KMS-11 (cell line): ENCODE results near the gene PPP1R36.
"Not testable (repeated sequence)": the region's sequence is repeated elsewhere in the genome, so short reads cannot be mapped to it uniquely, and the experiment has no call there.

ENCODE experiments used
- H2AFZ ChIP-seq: fragments of 200-600 bp; sonication (generic); 2 replicates; pipeline ENCODE4 v1.6.1; 2016; ENCODE audit warnings: antibody characterized with exemption, mixed run types, low read depth
- H3K27ac ChIP-seq: fragments of 200-600 bp; sonication (generic); 2 replicates; pipeline ENCODE4 v1.6.1; 2016; ENCODE audit warnings: mild to moderate bottlenecking, mixed run types
- H3K27me3 ChIP-seq: fragments of 200-600 bp; sonication (generic); 2 replicates; pipeline ENCODE4 v1.6.1; 2017; ENCODE audit warnings: mild to moderate bottlenecking, low read depth, mixed run types, moderate library complexity; ENCODE audit not compliant: insufficient read depth
- H3K36me3 ChIP-seq: fragments of 200-600 bp; sonication (generic); 2 replicates; pipeline ENCODE4 v1.6.1; 2017; ENCODE audit warnings: mild to moderate bottlenecking, mixed run types; ENCODE audit not compliant: insufficient read depth
- H3K4me1 ChIP-seq: fragments of 200-600 bp; sonication (generic); 2 replicates; pipeline ENCODE4 v1.6.1; 2016; ENCODE audit warnings: mild to moderate bottlenecking, low read depth, mixed run types; ENCODE audit not compliant: poor library complexity, severe bottlenecking
- H3K4me2 ChIP-seq: fragments of 200-600 bp; sonication (generic); 2 replicates; pipeline ENCODE4 v1.7.0; 2016; ENCODE audit warnings: mild to moderate bottlenecking, mixed run types
- H3K4me3 ChIP-seq: fragments of 200-600 bp; sonication (generic); IDR thresholded peaks from 2 replicates; pipeline ENCODE4 v1.6.1; 2017; ENCODE audit warnings: low read depth, low read length, mixed read lengths; ENCODE audit not compliant: insufficient read depth
- H3K79me2 ChIP-seq: fragments of 200-600 bp; sonication (generic); 2 replicates; pipeline ENCODE4 v1.6.1; 2016; ENCODE audit warnings: low read depth, mixed run types; ENCODE audit not compliant: insufficient read depth
- H3K9ac ChIP-seq: fragments of 200-600 bp; sonication (generic); 2 replicates; pipeline ENCODE4 v1.6.1; 2016; ENCODE audit warnings: mild to moderate bottlenecking, mixed run types
- H4K20me1 ChIP-seq: fragments of 200-600 bp; sonication (generic); 2 replicates; pipeline ENCODE4 v1.6.1; 2016; ENCODE audit warnings: mild to moderate bottlenecking, mixed run types; ENCODE audit not compliant: insufficient read depth
- TF ChIP-seq, protein P1 (sequence below): fragments of 200-600 bp; sonication (generic); conservative IDR thresholded peaks from 2 replicates; pipeline ENCODE4 v1.6.1; 2017; ENCODE audit warnings: low read depth, mild to moderate bottlenecking, antibody characterized with exemption, low read length, moderate library complexity, mixed read lengths

The PPP1R36 gene

GRCh38 chr14:64550621-64551333 is 1.0 kb downstream of the PPP1R36 start:
- Histone ChIP-seq H3K4me1 (no peaks in the 10 kb centered on the region), H3K9ac (no peak overlapping the region), H2AFZ (no peak overlapping the region), H3K27me3 (no peaks in the 10 kb centered on the region), H3K79me2 (no peaks in the 10 kb centered on the region), H3K27ac (no peak overlapping the region), H3K4me3 (no peak overlapping the region), H4K20me1 (no peaks in the 10 kb centered on the region), H3K4me2 (no peak overlapping the region), H3K36me3 (no peaks in the 10 kb centered on the region)
- TF ChIP-seq, protein P1, sequence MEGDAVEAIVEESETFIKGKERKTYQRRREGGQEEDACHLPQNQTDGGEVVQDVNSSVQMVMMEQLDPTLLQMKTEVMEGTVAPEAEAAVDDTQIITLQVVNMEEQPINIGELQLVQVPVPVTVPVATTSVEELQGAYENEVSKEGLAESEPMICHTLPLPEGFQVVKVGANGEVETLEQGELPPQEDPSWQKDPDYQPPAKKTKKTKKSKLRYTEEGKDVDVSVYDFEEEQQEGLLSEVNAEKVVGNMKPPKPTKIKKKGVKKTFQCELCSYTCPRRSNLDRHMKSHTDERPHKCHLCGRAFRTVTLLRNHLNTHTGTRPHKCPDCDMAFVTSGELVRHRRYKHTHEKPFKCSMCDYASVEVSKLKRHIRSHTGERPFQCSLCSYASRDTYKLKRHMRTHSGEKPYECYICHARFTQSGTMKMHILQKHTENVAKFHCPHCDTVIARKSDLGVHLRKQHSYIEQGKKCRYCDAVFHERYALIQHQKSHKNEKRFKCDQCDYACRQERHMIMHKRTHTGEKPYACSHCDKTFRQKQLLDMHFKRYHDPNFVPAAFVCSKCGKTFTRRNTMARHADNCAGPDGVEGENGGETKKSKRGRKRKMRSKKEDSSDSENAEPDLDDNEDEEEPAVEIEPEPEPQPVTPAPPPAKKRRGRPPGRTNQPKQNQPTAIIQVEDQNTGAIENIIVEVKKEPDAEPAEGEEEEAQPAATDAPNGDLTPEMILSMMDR: no peak

DNA sequence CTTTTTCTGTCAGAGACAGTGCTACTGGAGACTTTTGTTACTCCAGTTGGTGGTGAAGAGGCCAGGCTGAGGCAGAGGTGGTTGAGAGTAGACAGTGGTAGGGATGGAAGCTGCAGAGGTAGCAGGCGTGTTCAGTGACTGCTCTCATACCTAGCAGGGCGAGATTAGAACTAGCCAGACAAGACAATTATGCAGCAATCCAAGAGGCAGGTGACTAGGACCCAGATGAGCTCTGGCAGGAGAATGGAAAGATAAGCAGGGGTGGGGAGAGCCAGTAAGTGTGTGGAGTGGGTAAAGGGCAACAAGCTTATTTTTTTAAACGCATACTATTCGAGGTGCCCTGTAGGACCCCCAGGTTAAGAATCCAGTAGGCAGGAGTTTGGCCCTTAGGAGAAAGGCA is 4.8 kb downstream of the PPP1R36 start:
- Histone ChIP-seq H3K4me1 (no peaks in the 10 kb centered on the region), H3K79me2 (no peaks in the 10 kb centered on the region), H4K20me1 (no peaks in the 10 kb centered on the region), H2AFZ (no peak overlapping the region), H3K4me3 (no peak overlapping the region), H3K27ac (no peak overlapping the region), H3K9ac (no peak overlapping the region), H3K27me3 (no peaks in the 10 kb centered on the region), H3K4me2 (no peak overlapping the region), H3K36me3 (no peaks in the 10 kb centered on the region)
- TF ChIP-seq, protein P1: no peak

- no peaks in the 10 kb centered on the region for H3K36me3 ChIP-seq
- H3K9ac ChIP-seq: no peak overlapping the region
- TF ChIP-seq, protein P1: no peak
- no peaks in the 10 kb centered on the region for H4K20me1 ChIP-seq
- H3K4me3 ChIP-seq: no peak overlapping the region
- H2AFZ ChIP-seq: no peak overlapping the region
- no peak overlapping the region for H3K4me2 ChIP-seq
- no peak overlapping the region for H3K27ac ChIP-seq
- no peaks in the 10 kb centered on the region for H3K27me3 ChIP-seq
- no peaks in the 10 kb centered on the region for H3K4me1 ChIP-seq
- H3K79me2 ChIP-seq: no peaks in the 10 kb centered on the region
Measured at GRCh38 chr14:64556526-64556925, 6.8 kb downstream of the PPP1R36 start.

DNA sequence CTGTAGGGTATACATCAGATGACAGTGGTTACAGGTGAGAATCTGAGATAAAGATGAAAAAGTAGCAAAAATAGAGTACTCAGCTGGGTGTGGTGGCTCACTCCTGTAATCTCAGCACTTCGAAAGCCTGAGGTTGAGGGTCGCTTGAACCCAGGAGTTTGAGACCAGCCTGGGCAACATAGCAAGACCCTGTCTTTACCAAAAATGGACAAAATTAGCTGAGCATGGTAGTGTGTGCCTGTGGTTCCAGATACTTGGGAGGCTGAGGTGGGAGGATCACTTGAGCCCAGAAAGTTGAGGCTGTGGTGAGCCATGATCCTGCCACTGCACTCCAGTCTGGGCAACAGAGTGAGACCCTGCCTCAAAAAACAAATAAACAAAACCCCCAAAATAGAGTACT is 8.5 kb downstream of the PPP1R36 start:
- not testable (repeated sequence) for H4K20me1 ChIP-seq, H3K4me1 ChIP-seq, H3K79me2 ChIP-seq, H3K36me3 ChIP-seq, H3K27ac ChIP-seq, H3K4me2 ChIP-seq, H3K4me3 ChIP-seq, H2AFZ ChIP-seq, H3K9ac ChIP-seq, H3K27me3 ChIP-seq

DNA sequence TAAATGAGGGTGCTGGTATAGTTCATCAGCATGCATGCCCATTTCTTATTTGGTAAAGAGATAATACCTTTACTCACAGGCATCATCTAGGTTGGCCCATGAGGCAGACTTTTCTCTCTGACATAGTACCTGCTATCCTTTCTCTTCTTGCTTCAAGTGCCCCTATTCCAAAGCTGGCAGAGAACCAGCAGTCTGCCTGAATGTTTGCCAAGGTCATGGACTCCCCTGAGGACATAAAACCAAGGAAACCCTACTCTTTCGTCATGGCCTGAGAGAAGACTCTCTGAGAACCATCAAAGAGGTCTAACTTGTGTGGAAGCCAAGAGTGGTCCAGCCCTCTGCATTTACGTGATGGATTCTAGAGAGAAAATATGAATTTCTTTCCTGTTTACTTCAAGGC is 11.9 kb downstream of the PPP1R36 start:
- Histone ChIP-seq H3K4me2 (no peak overlapping the region), H3K4me3 (no peak overlapping the region), H3K27me3 (no peaks in the 10 kb centered on the region), H2AFZ (no peak overlapping the region), H3K4me1 (no peaks in the 10 kb centered on the region), H3K36me3 (no peaks in the 10 kb centered on the region), H3K79me2 (no peaks in the 10 kb centered on the region), H4K20me1 (no peaks in the 10 kb centered on the region), H3K9ac (no peak overlapping the region), H3K27ac (no peak overlapping the region)
- TF ChIP-seq, protein P1: no peak
